Brain microvascular endothelial cell (primary cell): ENCODE measurements around the gene C2orf81.
"Not testable (repeated sequence)": the region's sequence is repeated elsewhere in the genome, so short reads cannot be mapped to it uniquely, and the experiment has no call there.

Source experiments
- DNase-seq: peaks from one replicate; pipeline ENCODE4 v3.0.0-alpha.2; 2020
- H3K27ac ChIP-seq: fragments of 250-450 bp; sonication (Bioruptor Pico); 2 replicates; pipeline ENCODE4 v1.5.1; 2020; ENCODE audit warnings: mild to moderate bottlenecking, moderate library complexity
- H3K27me3 ChIP-seq: fragments of 250-450 bp; sonication (Bioruptor Pico); replicated peaks from 2 replicates; pipeline ENCODE4 v1.5.1; 2020; ENCODE audit warnings: mild to moderate bottlenecking
- H3K36me3 ChIP-seq: fragments of 250-450 bp; sonication (Bioruptor Pico); replicated peaks from 2 replicates; pipeline ENCODE4 v1.5.1; 2020; ENCODE audit warnings: mild to moderate bottlenecking
- H3K4me3 ChIP-seq: 2 replicates; pipeline ENCODE4 v1.5.1; 2011; ENCODE audit warnings: low read depth, mild to moderate bottlenecking, control low read depth, low read length, moderate library complexity
- in situ Hi-C: cut with HindIII; loops from 2 replicates; pipeline ENCODE4 v1.10.0; 2017; ENCODE audit warnings: low sequenced_read_pairs, low pct_ligation_motif_present
- TF ChIP-seq, protein P1 (sequence below): IDR thresholded peaks from 2 replicates; pipeline ENCODE4 v1.5.1; 2011; ENCODE audit warnings: low read depth, mild to moderate bottlenecking, moderate library complexity, low read length, control low read depth, inconsistent platforms; ENCODE audit errors: missing control alignments

The C2orf81 gene

DNA sequence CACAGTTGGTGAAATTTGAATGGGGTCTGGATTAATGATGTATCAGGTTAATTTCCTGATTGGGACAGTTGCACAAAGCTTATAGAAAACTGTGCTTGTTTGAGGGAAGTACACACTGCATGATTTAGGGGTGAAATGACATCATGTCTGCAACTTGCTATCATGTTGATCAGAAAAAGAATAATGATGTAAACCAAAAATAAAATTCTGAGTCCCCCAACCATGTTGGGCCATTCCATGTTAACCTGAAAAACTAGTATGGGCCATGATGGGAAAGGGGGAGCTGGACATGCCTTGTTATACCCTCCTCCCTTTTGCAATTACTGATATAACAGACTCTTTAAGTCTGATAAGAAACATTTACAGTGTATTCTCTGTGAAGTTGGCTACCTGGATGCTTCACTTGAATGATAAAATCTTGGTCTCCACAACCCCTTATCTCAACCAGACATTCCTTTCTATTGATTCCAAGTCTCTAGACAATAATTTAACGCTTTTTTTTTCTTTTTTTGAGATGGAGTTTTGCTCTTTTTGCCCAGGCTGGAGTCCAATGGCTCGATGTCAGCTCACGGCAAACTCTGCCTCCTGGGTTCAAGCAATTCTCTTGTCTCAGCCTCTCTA lies 29.3 kb upstream of the C2orf81 start:
- no peak for DNase-seq
- in situ Hi-C loops, result no loop called here
- H3K27ac ChIP-seq, result no peak overlapping the region
- no peaks in the 10 kb centered on the region for H3K36me3 ChIP-seq
- H3K4me3 ChIP-seq, result no peak overlapping the region
- TF ChIP-seq, protein P1, sequence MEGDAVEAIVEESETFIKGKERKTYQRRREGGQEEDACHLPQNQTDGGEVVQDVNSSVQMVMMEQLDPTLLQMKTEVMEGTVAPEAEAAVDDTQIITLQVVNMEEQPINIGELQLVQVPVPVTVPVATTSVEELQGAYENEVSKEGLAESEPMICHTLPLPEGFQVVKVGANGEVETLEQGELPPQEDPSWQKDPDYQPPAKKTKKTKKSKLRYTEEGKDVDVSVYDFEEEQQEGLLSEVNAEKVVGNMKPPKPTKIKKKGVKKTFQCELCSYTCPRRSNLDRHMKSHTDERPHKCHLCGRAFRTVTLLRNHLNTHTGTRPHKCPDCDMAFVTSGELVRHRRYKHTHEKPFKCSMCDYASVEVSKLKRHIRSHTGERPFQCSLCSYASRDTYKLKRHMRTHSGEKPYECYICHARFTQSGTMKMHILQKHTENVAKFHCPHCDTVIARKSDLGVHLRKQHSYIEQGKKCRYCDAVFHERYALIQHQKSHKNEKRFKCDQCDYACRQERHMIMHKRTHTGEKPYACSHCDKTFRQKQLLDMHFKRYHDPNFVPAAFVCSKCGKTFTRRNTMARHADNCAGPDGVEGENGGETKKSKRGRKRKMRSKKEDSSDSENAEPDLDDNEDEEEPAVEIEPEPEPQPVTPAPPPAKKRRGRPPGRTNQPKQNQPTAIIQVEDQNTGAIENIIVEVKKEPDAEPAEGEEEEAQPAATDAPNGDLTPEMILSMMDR, result no peak
- no peaks in the 10 kb centered on the region for H3K27me3 ChIP-seq

DNA sequence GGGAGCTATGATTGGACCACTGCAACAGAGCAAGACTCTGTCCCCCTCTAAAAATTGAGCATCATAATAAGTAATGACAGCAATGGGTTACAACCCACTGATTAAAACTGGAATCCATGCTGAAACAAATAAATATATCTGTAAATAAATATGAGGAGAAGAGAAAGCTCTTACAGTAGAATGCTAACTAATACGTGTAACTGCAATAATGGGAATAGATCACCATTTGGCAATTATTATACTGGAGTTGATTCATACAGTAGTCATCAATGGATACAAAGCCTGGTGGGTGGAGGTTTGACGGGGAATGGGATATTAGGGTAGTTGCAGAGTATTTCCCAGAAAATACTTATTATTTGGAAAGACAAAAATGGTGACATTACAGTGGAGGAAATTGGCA lies 27.4 kb upstream of the C2orf81 start:
- H3K27me3 ChIP-seq, result no peaks in the 10 kb centered on the region
- DNase-seq, result no peak
- in situ Hi-C loops, result no loop called here
- H3K4me3 ChIP-seq, result no peak overlapping the region
- no peaks in the 10 kb centered on the region for H3K36me3 ChIP-seq
- TF ChIP-seq, protein P1, result no peak
- no peak overlapping the region for H3K27ac ChIP-seq

- in situ Hi-C loops, result no loop called here
- H3K36me3 ChIP-seq, result no peaks in the 10 kb centered on the region
- TF ChIP-seq, protein P1, result no peak
- no peak overlapping the region for H3K27ac ChIP-seq
- no peak overlapping the region for H3K4me3 ChIP-seq
- H3K27me3 ChIP-seq, result no peaks in the 10 kb centered on the region
- no peak for DNase-seq
Measured at GRCh38 chr2:74447230-74447999, 26.0 kb upstream of the C2orf81 start.

GRCh38 chr2:74444498-74445318 lies 23.3 kb upstream of the C2orf81 start:
- Histone ChIP-seq H3K27ac (no peak overlapping the region), H3K27me3 (no peaks in the 10 kb centered on the region), H3K4me3 (no peak overlapping the region), H3K36me3 (no peaks in the 10 kb centered on the region)
- in situ Hi-C loops, result no loop called here
- DNase-seq, result no peak
- TF ChIP-seq, protein P1, result no peak

DNA sequence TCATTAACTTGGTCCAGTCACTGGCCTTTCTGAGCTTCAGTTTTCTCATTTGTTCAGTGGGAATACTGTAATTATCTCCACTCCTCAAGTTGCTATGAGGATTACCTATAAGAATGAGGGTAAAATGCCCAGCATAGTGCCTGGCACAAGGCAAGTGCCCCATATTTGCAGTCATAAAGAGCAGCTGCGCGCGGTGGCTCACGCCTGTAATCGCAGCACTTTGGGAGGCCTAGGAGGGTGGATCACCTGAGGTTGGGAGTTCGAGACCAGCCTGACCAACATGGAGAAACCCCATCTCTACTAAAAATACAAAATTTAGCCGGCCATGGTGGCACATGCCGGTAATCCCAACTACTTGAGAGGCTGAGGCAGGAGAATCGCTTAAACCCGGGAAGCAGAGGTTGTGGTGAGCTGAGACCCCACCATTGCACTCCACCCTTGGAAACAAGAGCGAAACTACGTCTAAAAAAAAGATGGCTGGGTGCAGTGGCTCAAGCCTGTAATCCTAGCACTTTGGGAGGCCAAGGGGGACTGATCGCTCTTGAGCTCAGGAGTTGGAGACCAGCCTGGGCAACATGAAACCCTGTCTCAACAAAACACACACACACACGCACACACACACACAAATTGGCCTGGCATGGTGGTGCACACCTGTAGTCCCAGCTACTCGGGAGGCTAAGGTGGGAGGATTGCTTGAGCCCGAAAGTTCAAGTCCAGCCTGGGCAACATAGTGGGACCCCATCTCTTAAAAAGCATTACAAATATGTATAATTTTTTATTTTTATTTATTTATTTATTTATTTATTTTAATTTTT lies 21.3 kb upstream of the C2orf81 start:
- in situ Hi-C loops, H3K36me3 ChIP-seq, H3K27me3 ChIP-seq: not testable (repeated sequence)

More for the DNA sequence above, 21.3 kb upstream of the C2orf81 start:
- H3K4me3 ChIP-seq, H3K27ac ChIP-seq, DNase-seq: not testable (repeated sequence)
